ENCODE measurements around the gene UGGT1. TPM values are rescaled to one million over a fixed set of nuclear protein-coding genes. Genes with fewer than 3 reads are reported as not detected.
A peak's percentile ranks its signal among the peaks of the same experiment; 100 is the strongest.

Gene UGGT1
- 10 to 100 TPM; 39.8 to 49.8 TPM for total RNA-seq

- H3K27ac Mint-ChIP-seq = peak within 1 kb of the TSS; percentile 93 to 94
- peak; percentile 97 for ATAC-seq
These were observed at the start of gene UGGT1 for GRCh38 chr2:128090945-128091725. UGGT1 (plus strand) TSS chr2:128091200; CDS start chr2:128091358, 158 bp downstream.

GRCh38 chr2:128041561-128041960, 49.4 kb upstream of the UGGT1 start:
- ATAC-seq (no peak), DNase-seq (ENCODE audit: low spot score in 2 of 2) (no peak)
- Mint-ChIP-seq H3K27ac (no peak overlapping the region), H3K9me3 (peaks cover 24 to 46% of the 10 kb centered on the region in 2 donors), H3K36me3 (peaks cover 20 to 38% of the 10 kb centered on the region in 2 donors)

More at GRCh38 chr2:128090945-128091725, at the start of gene UGGT1:
- H3K9me3 Mint-ChIP-seq = no peaks in the 10 kb centered on the region
- DNase-seq (ENCODE audit: low spot score in 2 of 2) = peak; percentile 88 to 94
- peaks cover 7 to 19% of the 10 kb centered on the region in 2 donors for H3K36me3 Mint-ChIP-seq

GRCh38 chr2:128043041-128043440, 48.0 kb upstream of the UGGT1 start:
- DNase-seq (ENCODE audit: low spot score in 2 of 2) (no peak), ATAC-seq (no peak)
- no peak overlapping the region for H3K27ac Mint-ChIP-seq
- H3K36me3 Mint-ChIP-seq = peaks cover 6 to 23% of the 10 kb centered on the region in 2 donors
- peaks cover 13 to 31% of the 10 kb centered on the region in 2 donors for H3K9me3 Mint-ChIP-seq

- peaks cover 3 to 4% of the 10 kb centered on the region in 2 donors for H3K9me3 Mint-ChIP-seq
- H3K27ac Mint-ChIP-seq = no peak overlapping the region
- DNase-seq (ENCODE audit: low spot score in 2 of 2) (no peak), ATAC-seq (no peak)
- H3K36me3 Mint-ChIP-seq = peaks cover 6 to 11% of the 10 kb centered on the region in 2 donors
These were observed 37.7 kb upstream of the UGGT1 start for GRCh38 chr2:128053331-128053730.

- Mint-ChIP-seq H3K9me3 (peaks cover 3 to 4% of the 10 kb centered on the region in 2 donors), H3K36me3 (peaks cover 6 to 10% of the 10 kb centered on the region in 2 donors), H3K27ac (no peak overlapping the region)
- no peak for DNase-seq (ENCODE audit: low spot score in 2 of 2)
- no peak for ATAC-seq
These were observed 36.7 kb upstream of the UGGT1 start for GRCh38 chr2:128054104-128054885.

GRCh38 chr2:128057334-128057733, 33.7 kb upstream of the UGGT1 start:
- Mint-ChIP-seq H3K36me3 (no peaks in the 10 kb centered on the region), H3K9me3 (no peaks in the 10 kb centered on the region), H3K27ac (no peak overlapping the region)
- ATAC-seq (no peak), DNase-seq (ENCODE audit: low spot score in 2 of 2) (no peak)

GRCh38 chr2:128058114-128058513, 32.9 kb upstream of the UGGT1 start:
- ATAC-seq (no peak), DNase-seq (ENCODE audit: low spot score in 2 of 2) (no peak)
- Mint-ChIP-seq H3K27ac (no peak overlapping the region), H3K36me3 (no peaks in the 10 kb centered on the region), H3K9me3 (no peaks in the 10 kb centered on the region)

GRCh38 chr2:128062571-128062970, 28.4 kb upstream of the UGGT1 start:
- Mint-ChIP-seq H3K36me3 (no peaks in the 10 kb centered on the region), H3K9me3 (no peaks in the 10 kb centered on the region), H3K27ac (no peak overlapping the region)
- DNase-seq (ENCODE audit: low spot score in 2 of 2) (no peak), ATAC-seq (no peak)

- H3K27ac Mint-ChIP-seq = no peak overlapping the region
- DNase-seq (ENCODE audit: low spot score in 2 of 2) (no peak), ATAC-seq (no peak)
- H3K9me3 Mint-ChIP-seq = no peaks in the 10 kb centered on the region
- no peaks in the 10 kb centered on the region for H3K36me3 Mint-ChIP-seq
These were observed 26.6 kb upstream of the UGGT1 start for GRCh38 chr2:128064353-128064752.

GRCh38 chr2:128069769-128070168, 21.2 kb upstream of the UGGT1 start:
- H3K36me3 Mint-ChIP-seq = no peaks in the 10 kb centered on the region
- DNase-seq (ENCODE audit: low spot score in 2 of 2) = no peak
- H3K27ac Mint-ChIP-seq = no peak overlapping the region
- ATAC-seq = no peak
- no peaks in the 10 kb centered on the region for H3K9me3 Mint-ChIP-seq

GRCh38 chr2:128073278-128073677, 17.7 kb upstream of the UGGT1 start:
- no peak for DNase-seq (ENCODE audit: low spot score in 2 of 2)
- no peak overlapping the region for H3K27ac Mint-ChIP-seq
- ATAC-seq = no peak
- H3K36me3 Mint-ChIP-seq = no peaks in the 10 kb centered on the region
- no peaks in the 10 kb centered on the region for H3K9me3 Mint-ChIP-seq

- DNase-seq (ENCODE audit: low spot score in 2 of 2) (no peak), ATAC-seq (no peak)
- H3K9me3 Mint-ChIP-seq = no peaks in the 10 kb centered on the region
- H3K36me3 Mint-ChIP-seq = no peaks in the 10 kb centered on the region
- H3K27ac Mint-ChIP-seq = no peak overlapping the region
These were observed 14.4 kb upstream of the UGGT1 start for GRCh38 chr2:128076461-128077106.

- DNase-seq (ENCODE audit: low spot score in 2 of 2) (no peak), ATAC-seq (no peak)
- Mint-ChIP-seq H3K27ac (no peak overlapping the region), H3K9me3 (no peaks in the 10 kb centered on the region), H3K36me3 (peaks cover 0 to 7% of the 10 kb centered on the region in 2 donors)
These were observed 6.2 kb upstream of the UGGT1 start for GRCh38 chr2:128084757-128085156.

GRCh38 chr2:128086244-128086643, 4.8 kb upstream of the UGGT1 start:
- peaks cover 7 to 14% of the 10 kb centered on the region in 2 donors for H3K36me3 Mint-ChIP-seq
- H3K27ac Mint-ChIP-seq = no peak overlapping the region
- ATAC-seq = no peak
- no peak for DNase-seq (ENCODE audit: low spot score in 2 of 2)
- H3K9me3 Mint-ChIP-seq = no peaks in the 10 kb centered on the region

- peak overlapping the region; percentile 93 to 94 for H3K27ac Mint-ChIP-seq
- ATAC-seq (no peak), DNase-seq (ENCODE audit: low spot score in 2 of 2) (no peak)
- peaks cover 7 to 19% of the 10 kb centered on the region in 2 donors for H3K36me3 Mint-ChIP-seq
- no peaks in the 10 kb centered on the region for H3K9me3 Mint-ChIP-seq
These were observed 440 bp upstream of the UGGT1 start for GRCh38 chr2:128090575-128090944.

GRCh38 chr2:128091726-128092080, 703 bp downstream of the UGGT1 start:
- H3K36me3 Mint-ChIP-seq = peaks cover 7 to 19% of the 10 kb centered on the region in 2 donors
- peak overlapping the region; percentile 93 to 94 for H3K27ac Mint-ChIP-seq
- DNase-seq (ENCODE audit: low spot score in 2 of 2) = peak in 1 of 2 donors; percentile 17
- no peaks in the 10 kb centered on the region for H3K9me3 Mint-ChIP-seq
- ATAC-seq = no peak

- Mint-ChIP-seq H3K27ac (peak overlapping the region in 1 of 2 donors; percentile 22), H3K9me3 (no peaks in the 10 kb centered on the region), H3K36me3 (peaks cover 11 to 19% of the 10 kb centered on the region in 2 donors)
- DNase-seq (ENCODE audit: low spot score in 2 of 2) = no peak
- ATAC-seq = no peak
These were observed 1.7 kb downstream of the UGGT1 start for GRCh38 chr2:128092656-128093055.

Measured in activated naive CD4-positive, alpha-beta T cell treated with anti-CD3 and anti-CD28 coated beads, Interleukin-2, amount 50 U/mL, for 72 hours (primary cell).